ENCODE measurements around the gene RPL26. TPM values are rescaled to one million over a fixed set of nuclear protein-coding genes. Genes with fewer than 3 reads are reported as not detected.

RPL26 gene
- total RNA-seq, 4 donors from 2014 or later = 1,787 to 4,050 (median 3,181) TPM

GRCh38 chr17:8337802-8338752 is 44.9 kb downstream of the RPL26 start:
- no peak overlapping the region for H3K27ac ChIP-seq
- 18 to 40% methylated on average over 6 to 11 of the region's 11 CpGs for WGBS, 2 donors (ENCODE audit: low coverage in 1 of 2)
- H3K9me3 ChIP-seq = no peaks in the 10 kb centered on the region
- no peaks in the 10 kb centered on the region for H3K36me3 ChIP-seq
- no peaks in the 10 kb centered on the region for H3K27me3 ChIP-seq
- no peak for ATAC-seq
- no peak overlapping the region for H3K4me3 ChIP-seq
- H3K4me1 ChIP-seq = no peaks in the 10 kb centered on the region
- TF ChIP-seq, protein P1, sequence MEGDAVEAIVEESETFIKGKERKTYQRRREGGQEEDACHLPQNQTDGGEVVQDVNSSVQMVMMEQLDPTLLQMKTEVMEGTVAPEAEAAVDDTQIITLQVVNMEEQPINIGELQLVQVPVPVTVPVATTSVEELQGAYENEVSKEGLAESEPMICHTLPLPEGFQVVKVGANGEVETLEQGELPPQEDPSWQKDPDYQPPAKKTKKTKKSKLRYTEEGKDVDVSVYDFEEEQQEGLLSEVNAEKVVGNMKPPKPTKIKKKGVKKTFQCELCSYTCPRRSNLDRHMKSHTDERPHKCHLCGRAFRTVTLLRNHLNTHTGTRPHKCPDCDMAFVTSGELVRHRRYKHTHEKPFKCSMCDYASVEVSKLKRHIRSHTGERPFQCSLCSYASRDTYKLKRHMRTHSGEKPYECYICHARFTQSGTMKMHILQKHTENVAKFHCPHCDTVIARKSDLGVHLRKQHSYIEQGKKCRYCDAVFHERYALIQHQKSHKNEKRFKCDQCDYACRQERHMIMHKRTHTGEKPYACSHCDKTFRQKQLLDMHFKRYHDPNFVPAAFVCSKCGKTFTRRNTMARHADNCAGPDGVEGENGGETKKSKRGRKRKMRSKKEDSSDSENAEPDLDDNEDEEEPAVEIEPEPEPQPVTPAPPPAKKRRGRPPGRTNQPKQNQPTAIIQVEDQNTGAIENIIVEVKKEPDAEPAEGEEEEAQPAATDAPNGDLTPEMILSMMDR (IDR thresholded peaks at IDR 0.05) = no peak
- TF ChIP-seq POLR2AphosphoS5 (IDR thresholded peaks at IDR 0.05) (no peak), POLR2A (IDR thresholded peaks at IDR 0.05) (no peak), EP300 (IDR thresholded peaks at IDR 0.05) (no peak)

- H3K27me3 ChIP-seq = peaks cover 14% of the 10 kb centered on the region
- TF ChIP-seq POLR2AphosphoS5 (IDR thresholded peaks at IDR 0.05) (no peak), EP300 (IDR thresholded peaks at IDR 0.05) (no peak), POLR2A (IDR thresholded peaks at IDR 0.05) (no peak)
- TF ChIP-seq, protein P1 (IDR thresholded peaks at IDR 0.05) = no peak
- H3K27ac ChIP-seq = no peak overlapping the region
- ATAC-seq = no peak
- H3K9me3 ChIP-seq = no peaks in the 10 kb centered on the region
- 93 to 100% methylated on average over 1 to 3 of the region's 4 CpGs for WGBS, 2 donors (ENCODE audit: low coverage in 1 of 2)
- no peak overlapping the region for H3K4me3 ChIP-seq
- H3K36me3 ChIP-seq = no peaks in the 10 kb centered on the region
- H3K4me1 ChIP-seq = no peaks in the 10 kb centered on the region
These were observed 49.7 kb downstream of the RPL26 start for GRCh38 chr17:8333281-8333680.

GRCh38 chr17:8332688-8333087 is 50.3 kb downstream of the RPL26 start:
- no peaks in the 10 kb centered on the region for H3K36me3 ChIP-seq
- TF ChIP-seq EP300 (IDR thresholded peaks at IDR 0.05) = no peak
- TF ChIP-seq, protein P1 (IDR thresholded peaks at IDR 0.05) = no peak
- TF ChIP-seq POLR2AphosphoS5 (IDR thresholded peaks at IDR 0.05) = no peak
- no peak for TF ChIP-seq POLR2A (IDR thresholded peaks at IDR 0.05)
- no peak overlapping the region for H3K4me3 ChIP-seq
- no peaks in the 10 kb centered on the region for H3K4me1 ChIP-seq
- no peak for ATAC-seq
- 39 to 73% methylated on average over 3 to 4 of the region's 5 CpGs for WGBS, 2 donors (ENCODE audit: low coverage in 1 of 2)
- H3K27ac ChIP-seq = no peak overlapping the region
- H3K9me3 ChIP-seq = no peaks in the 10 kb centered on the region
- H3K27me3 ChIP-seq = peaks cover 16% of the 10 kb centered on the region

DNA sequence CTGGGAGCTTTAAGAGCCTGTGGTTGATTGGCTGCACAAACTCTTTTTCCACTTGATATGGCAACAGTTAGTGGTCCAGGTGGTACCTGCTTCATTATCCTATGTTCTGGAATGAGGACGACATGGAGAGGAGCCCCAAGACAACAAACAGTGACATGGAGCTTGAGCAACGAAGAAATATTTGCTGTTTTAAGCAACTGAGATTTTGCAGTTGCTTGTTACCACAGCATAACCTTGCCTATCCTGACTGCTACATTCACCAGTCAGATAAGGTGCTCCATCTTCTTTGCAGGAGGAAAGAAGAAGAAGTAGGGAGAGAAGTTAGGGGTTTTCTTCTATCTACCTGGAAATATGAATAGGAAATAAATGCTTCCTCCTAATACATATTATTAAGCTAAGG is 50.9 kb downstream of the RPL26 start:
- ATAC-seq = no peak
- WGBS, 2 donors (ENCODE audit: low coverage in 1 of 2) = 94 to 100% methylated on average over 1 to 2 of the region's 2 CpGs
- Histone ChIP-seq H3K4me1 (peaks cover 0 to 4% (median 2%) of the 10 kb centered on the region in 3 donors), H3K36me3 (no peaks in the 10 kb centered on the region), H3K4me3 (no peak overlapping the region), H3K27ac (no peak overlapping the region), H3K27me3 (peaks cover 22% of the 10 kb centered on the region), H3K9me3 (no peaks in the 10 kb centered on the region)
- TF ChIP-seq POLR2AphosphoS5 (IDR thresholded peaks at IDR 0.05) (no peak), EP300 (IDR thresholded peaks at IDR 0.05) (no peak), POLR2A (IDR thresholded peaks at IDR 0.05) (no peak)
- TF ChIP-seq, protein P1 (IDR thresholded peaks at IDR 0.05) = no peak

Small RNA genes within 50 kb of the gene (small RNA-seq; reads per million reads assigned to genes)
- gene RF00265 = 0 reads per million in 4 donors

Other genes starting within 250 kb of the RPL26 start
- 100 to 1,000 TPM in 3 of 4 donors, 10 to 100 TPM in 1; 67.1 to 188 (median 136) TPM for gene PER1, start 230.8 kb downstream of the RPL26 start, total RNA-seq
- 10 to 100 TPM; 14.6 to 39.8 (median 33.4) TPM for gene VAMP2, start 220.2 kb downstream of the RPL26 start, total RNA-seq
- gene TMEM107, start 206.8 kb downstream of the RPL26 start, total RNA-seq = 10 to 100 TPM; 11.2 to 18.8 (median 15.5) TPM
- gene BORCS6, start 193.0 kb downstream of the RPL26 start, total RNA-seq = 10 to 100 TPM in 3 of 4 donors, 1 to 10 TPM in 1; 8.1 to 16.1 (median 12.4) TPM
- gene AURKB, start 172.6 kb downstream of the RPL26 start, total RNA-seq = 1 to 10 TPM in 2 of 4 donors, under 1 TPM in 2; 0.54 to 5.3 (median 2.4) TPM
- gene CTC1, start 135.1 kb downstream of the RPL26 start, total RNA-seq = 10 to 100 TPM; 10.8 to 33.9 (median 14.7) TPM
- gene PFAS, start 133.9 kb downstream of the RPL26 start, total RNA-seq = 10 to 100 TPM; 10.8 to 28.9 (median 16.0) TPM
- gene RANGRF, start 94.5 kb downstream of the RPL26 start, total RNA-seq = 10 to 100 TPM; 28.5 to 34.6 (median 30.1) TPM
- 1 to 10 TPM in 3 of 4 donors, under 1 TPM in 1; 0.35 to 6.1 (median 3.4) TPM for gene SLC25A35, start 87.8 kb downstream of the RPL26 start, total RNA-seq
- gene ARHGEF15, start 73.0 kb downstream of the RPL26 start, total RNA-seq = 10 to 100 TPM in 2 of 4 donors, 1 to 10 TPM in 2; 4.4 to 25.4 (median 16.2) TPM
- gene ODF4, start 43.4 kb downstream of the RPL26 start, total RNA-seq = not detected
- under 1 TPM in 2 of 4 donors, not detected in 2; 0.15 to 0.23 TPM for gene RNF222, start 14.6 kb upstream of the RPL26 start, total RNA-seq
- gene NDEL1, start 52.7 kb upstream of the RPL26 start, total RNA-seq = 10 to 100 TPM; 58.1 to 67.3 (median 63.4) TPM
- gene MYH10, start 247.5 kb upstream of the RPL26 start, total RNA-seq = 10 to 100 TPM; 26.0 to 40.9 (median 34.6) TPM